Endodermal cell (in vitro differentiated cells): ENCODE results near the gene KLHL14. TPM values are rescaled to one million over a fixed set of nuclear protein-coding genes. Genes with fewer than 3 reads are reported as not detected.
A peak's percentile ranks its signal among the peaks of the same experiment; 100 is the strongest.

Experiments
- DNase-seq: peaks from one replicate; pipeline ENCODE4 v3.0.0-alpha.2; 2017
- H3K27ac ChIP-seq: 2 replicates; pipeline ENCODE4 v1.5.1; 2013; ENCODE audit warnings: mild to moderate bottlenecking, low read depth, low read length, moderate library complexity
- H3K27me3 ChIP-seq: 2 replicates; pipeline ENCODE4 v1.6.1; 2013; ENCODE audit warnings: mild to moderate bottlenecking, low read length, moderate library complexity; ENCODE audit not compliant: insufficient read depth, control insufficient read depth, poor library complexity, severe bottlenecking
- H3K36me3 ChIP-seq: 2 replicates; pipeline ENCODE4 v1.7.0; 2013; ENCODE audit warnings: mild to moderate bottlenecking, low read length, moderate library complexity; ENCODE audit not compliant: control insufficient read depth, insufficient read depth
- H3K4me1 ChIP-seq: one replicate; pipeline ENCODE4 v1.7.0; 2013; ENCODE audit warnings: low read length; ENCODE audit not compliant: control insufficient read depth, insufficient read depth
- H3K4me3 ChIP-seq: 2 replicates; pipeline ENCODE4 v1.5.1; 2013; ENCODE audit warnings: mild to moderate bottlenecking, low read length, moderate library complexity
- H3K9ac ChIP-seq: 2 replicates; pipeline ENCODE4 v1.6.1; 2013; ENCODE audit warnings: mild to moderate bottlenecking, low read length, moderate library complexity; ENCODE audit not compliant: poor library complexity, severe bottlenecking; ENCODE audit errors: extremely low read depth
- H3K9me3 ChIP-seq: 2 replicates; pipeline ENCODE4 v1.6.1; 2013; ENCODE audit warnings: mild to moderate bottlenecking, low read length, moderate library complexity; ENCODE audit not compliant: control insufficient read depth
- H3K27ac Mint-ChIP-seq: 2 replicates; pipeline ENCODE4 v1.8.0; 2020; ENCODE audit warnings: mixed read lengths
- H3K27me3 Mint-ChIP-seq: 2 replicates; pipeline ENCODE4 v1.8.0; 2021; ENCODE audit warnings: mild to moderate bottlenecking, mixed read lengths; ENCODE audit not compliant: insufficient read depth
- H3K36me3 Mint-ChIP-seq: 2 replicates; pipeline ENCODE4 v1.8.0; 2020; ENCODE audit warnings: low read depth, mixed read lengths
- H3K4me1 Mint-ChIP-seq: 2 replicates; pipeline ENCODE4 v1.8.0; 2020; ENCODE audit warnings: mixed read lengths
- H3K4me3 Mint-ChIP-seq: 2 replicates; pipeline ENCODE4 v1.8.0; 2020; ENCODE audit warnings: mild to moderate bottlenecking, moderate library complexity, mixed read lengths
- H3K9me3 Mint-ChIP-seq: 2 replicates; pipeline ENCODE4 v1.8.0; 2020; ENCODE audit warnings: mild to moderate bottlenecking, mixed read lengths
- CTCF ChIP-seq: fragments of 200-600 bp; sonication (generic); conservative IDR thresholded peaks from 2 replicates; pipeline ENCODE4 v1.5.0; 2021; ENCODE audit warnings: antibody characterized with exemption, mild to moderate bottlenecking
- WGBS, 2 experiments: methylation state at CpG; one replicate each; pipeline versions ENCODE4 v1.1.5 to v1.1.7; 2013; ENCODE audit warnings: missing lambda C conversion rate in 2 of 2, mixed read lengths in 1 of 2; ENCODE audit not compliant: insufficient coverage in 1 of 2, insufficient read length in 1 of 2; 5-methylcytosine and 5-hydroxymethylcytosine counted together
- total RNA-seq, 2 donors: library from RNA; stranded (reverse); fragmentation: NEBNext Ultra II Directional in 1 of 2; extraction: Animal tissue kit (Norgen Biotek cat#: 25700) in 1 of 2; gene quantifications; 2 replicates in 1 of 2; 3 replicates in 1 of 2; pipeline ENCODE4 v1.2.1, GENCODE V29; 2021

Gene KLHL14
- total RNA-seq, 2 donors from 2014 or later: 4.2 TPM

GRCh38 chr18:32683044-32683443 lies 89.8 kb downstream of the KLHL14 start:
- Mint-ChIP-seq H3K27me3 (peaks cover 32% of the 10 kb centered on the region), H3K4me3 (no peak overlapping the region), H3K36me3 (no peaks in the 10 kb centered on the region), H3K4me1 (no peaks in the 10 kb centered on the region), H3K9me3 (no peaks in the 10 kb centered on the region), H3K27ac (no peak overlapping the region)
- no peak overlapping the region for H3K4me3 ChIP-seq
- no peaks in the 10 kb centered on the region for H3K36me3 ChIP-seq
- no peaks in the 10 kb centered on the region for H3K4me1 ChIP-seq
- WGBS, 2 experiments: 87 to 89% methylated on average over 4 of the region's 4 CpGs
- no peak for DNase-seq
- H3K27me3 ChIP-seq: peaks cover 43% of the 10 kb centered on the region
- peak; percentile 62 for TF ChIP-seq CTCF
- no peaks in the 10 kb centered on the region for H3K9me3 ChIP-seq
- H3K27ac ChIP-seq: no peak overlapping the region
- H3K9ac ChIP-seq: no peak overlapping the region

- Histone ChIP-seq H3K4me3 (no peak overlapping the region), H3K9ac (no peak overlapping the region), H3K27me3 (peaks cover 90% of the 10 kb centered on the region)
Measured at GRCh38 chr18:32677578-32677977, 95.2 kb downstream of the KLHL14 start.

GRCh38 chr18:32674491-32674890 lies 98.3 kb downstream of the KLHL14 start:
- Mint-ChIP-seq H3K27ac (no peak overlapping the region), H3K27me3 (peaks cover 40% of the 10 kb centered on the region), H3K4me3 (no peak overlapping the region), H3K9me3 (no peaks in the 10 kb centered on the region), H3K36me3 (no peaks in the 10 kb centered on the region), H3K4me1 (no peaks in the 10 kb centered on the region)
- no peaks in the 10 kb centered on the region for H3K4me1 ChIP-seq
- H3K9me3 ChIP-seq: no peaks in the 10 kb centered on the region
- TF ChIP-seq CTCF: peak; percentile 66
- H3K4me3 ChIP-seq: no peak overlapping the region
- H3K27ac ChIP-seq: no peak overlapping the region
- H3K27me3 ChIP-seq: peaks cover 63% of the 10 kb centered on the region
- H3K9ac ChIP-seq: no peak overlapping the region
- no peak for DNase-seq
- H3K36me3 ChIP-seq: no peaks in the 10 kb centered on the region
- 72% methylated on average over 2 of the region's 2 CpGs; no CpG with 5 or more reads in 1 of the 2 experiments for WGBS, 2 experiments

More at GRCh38 chr18:32677578-32677977, 95.2 kb downstream of the KLHL14 start:
- H3K27ac Mint-ChIP-seq: no peak overlapping the region
- no peaks in the 10 kb centered on the region for H3K4me1 Mint-ChIP-seq
- Histone ChIP-seq H3K9me3 (no peaks in the 10 kb centered on the region), H3K4me1 (no peaks in the 10 kb centered on the region), H3K36me3 (no peaks in the 10 kb centered on the region), H3K27ac (no peak overlapping the region)
- no peaks in the 10 kb centered on the region for H3K36me3 Mint-ChIP-seq
- no peaks in the 10 kb centered on the region for H3K9me3 Mint-ChIP-seq
- no peak overlapping the region for H3K4me3 Mint-ChIP-seq
- no peak for TF ChIP-seq CTCF
- DNase-seq: no peak
- H3K27me3 Mint-ChIP-seq: peaks cover 58% of the 10 kb centered on the region
